Measurements from ENCODE around the gene SORD.
"Not testable (repeated sequence)": the region's sequence is repeated elsewhere in the genome, so short reads cannot be mapped to it uniquely, and the experiment has no call there.

Gene SORD

DNA sequence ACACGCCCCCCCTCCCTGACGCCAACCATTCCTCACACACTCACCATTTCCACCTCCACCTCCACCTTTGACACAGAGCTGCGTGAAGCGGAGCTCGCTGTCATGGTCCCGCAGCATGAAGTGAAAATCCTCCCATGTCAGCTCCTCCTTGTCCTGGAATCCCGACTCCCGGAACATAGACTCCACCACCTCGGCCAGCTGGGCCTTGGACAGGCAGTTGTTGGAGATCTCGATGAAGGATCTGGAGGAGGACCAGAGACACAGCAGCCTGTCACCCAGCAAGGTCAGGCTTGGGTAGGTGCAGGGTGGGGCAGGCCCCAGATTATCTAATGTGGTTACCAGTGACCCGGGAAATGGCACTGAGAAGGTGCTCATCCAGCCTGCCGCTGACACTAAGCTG is 78.8 kb downstream of the SORD start:
- no peaks in the 10 kb centered on the region for H3K36me3 ChIP-seq (ENCODE audit: control insufficient read depth, insufficient read depth, low read length)
- peaks cover 7% of the 10 kb centered on the region for H3K27me3 ChIP-seq (ENCODE audit: control insufficient read depth, insufficient read depth, low read length)
- no peaks in the 10 kb centered on the region for H3K9me3 ChIP-seq (ENCODE audit: control insufficient read depth, insufficient read depth, low read depth, low read length)
- no peak overlapping the region for H3K4me3 ChIP-seq (ENCODE audit: low read depth, low read length)
- H3K27ac ChIP-seq (ENCODE audit: low read depth, low read length) = no peak overlapping the region
- peaks cover 19% of the 10 kb centered on the region for H3K4me1 ChIP-seq (ENCODE audit: control insufficient read depth, insufficient read depth, low read length)
- H3K9ac ChIP-seq (ENCODE audit: low read length) = no peak overlapping the region

DNA sequence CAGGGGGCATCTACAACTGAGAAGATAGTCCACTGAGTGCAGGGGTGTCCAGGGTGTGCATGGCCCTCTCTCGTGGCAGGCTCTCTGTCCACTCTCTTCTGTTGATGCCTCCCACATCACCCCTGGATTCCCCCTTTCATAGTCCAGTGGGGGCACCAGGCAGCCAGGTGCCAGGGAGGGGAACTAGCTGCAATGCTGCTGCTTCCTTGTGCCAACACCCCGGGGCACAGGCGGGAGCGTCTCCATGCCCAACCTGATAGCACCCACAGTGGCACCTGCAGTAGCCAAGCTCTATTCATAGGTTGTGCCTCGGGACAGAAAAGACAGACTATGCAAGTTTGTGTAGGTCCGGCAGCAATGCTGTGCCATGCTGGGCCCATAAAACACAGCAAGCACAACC is 79.2 kb downstream of the SORD start:
- H3K9me3 ChIP-seq (ENCODE audit: control insufficient read depth, insufficient read depth, low read depth, low read length) = no peaks in the 10 kb centered on the region
- no peak overlapping the region for H3K27ac ChIP-seq (ENCODE audit: low read depth, low read length)
- peaks cover 20% of the 10 kb centered on the region for H3K4me1 ChIP-seq (ENCODE audit: control insufficient read depth, insufficient read depth, low read length)
- no peak overlapping the region for H3K4me3 ChIP-seq (ENCODE audit: low read depth, low read length)
- H3K27me3 ChIP-seq (ENCODE audit: control insufficient read depth, insufficient read depth, low read length) = peaks cover 12% of the 10 kb centered on the region
- no peaks in the 10 kb centered on the region for H3K36me3 ChIP-seq (ENCODE audit: control insufficient read depth, insufficient read depth, low read length)
- no peak overlapping the region for H3K9ac ChIP-seq (ENCODE audit: low read length)

DNA sequence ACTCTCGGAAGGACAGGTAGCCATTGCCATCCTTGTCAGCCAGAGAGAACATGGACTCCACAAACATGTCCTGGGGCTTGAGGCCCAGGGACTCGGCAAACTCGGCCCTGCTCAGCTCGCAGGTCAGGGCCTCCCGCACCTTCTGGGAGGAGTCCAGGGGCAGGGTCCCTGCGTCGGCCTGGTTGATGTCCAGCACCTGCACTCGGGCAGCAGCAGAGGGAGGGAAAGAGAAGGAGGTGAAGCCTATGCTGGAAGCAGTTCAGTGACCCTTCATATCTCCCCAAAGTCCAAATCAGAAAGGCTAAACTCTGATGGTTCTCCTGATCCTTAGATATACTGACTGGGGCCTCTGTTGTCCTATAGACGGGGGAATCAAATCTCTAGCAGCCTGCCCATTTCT is 81.2 kb downstream of the SORD start:
- not testable (repeated sequence) for H3K27ac ChIP-seq (ENCODE audit: low read depth, low read length); H3K9me3 ChIP-seq (ENCODE audit: control insufficient read depth, insufficient read depth, low read depth, low read length); H3K4me3 ChIP-seq (ENCODE audit: low read depth, low read length); H3K9ac ChIP-seq (ENCODE audit: low read length); H3K36me3 ChIP-seq (ENCODE audit: control insufficient read depth, insufficient read depth, low read length)
- Histone ChIP-seq H3K4me1 (ENCODE audit: control insufficient read depth, insufficient read depth, low read length) (peaks cover 20% of the 10 kb centered on the region), H3K27me3 (ENCODE audit: control insufficient read depth, insufficient read depth, low read length) (peaks cover 26% of the 10 kb centered on the region)

DNA sequence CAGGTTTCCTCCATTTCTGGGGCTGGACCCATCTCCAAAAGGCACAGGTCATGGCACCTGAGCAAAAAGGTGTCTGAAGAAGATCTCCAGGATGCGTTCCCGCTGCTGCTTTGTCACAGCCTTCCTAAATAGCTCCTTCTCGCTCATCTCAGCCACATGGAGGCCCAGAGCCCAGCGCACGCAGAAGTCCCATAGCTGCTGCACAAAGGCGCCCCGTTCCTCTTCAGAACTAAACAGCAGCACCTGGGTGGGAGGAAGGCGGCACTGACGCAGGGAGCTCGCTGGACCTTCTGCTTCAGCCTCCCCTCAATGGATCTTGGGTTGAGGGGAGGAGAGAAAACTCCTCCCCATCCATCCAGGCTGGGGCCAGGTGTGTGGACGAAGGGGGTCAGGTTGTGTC is 82.6 kb downstream of the SORD start:
- peaks cover 40% of the 10 kb centered on the region for H3K27me3 ChIP-seq (ENCODE audit: control insufficient read depth, insufficient read depth, low read length)
- peaks cover 16% of the 10 kb centered on the region for H3K4me1 ChIP-seq (ENCODE audit: control insufficient read depth, insufficient read depth, low read length)
- H3K9ac ChIP-seq (ENCODE audit: low read length) = no peak overlapping the region
- H3K27ac ChIP-seq (ENCODE audit: low read depth, low read length) = no peak overlapping the region
- no peaks in the 10 kb centered on the region for H3K9me3 ChIP-seq (ENCODE audit: control insufficient read depth, insufficient read depth, low read depth, low read length)
- no peaks in the 10 kb centered on the region for H3K36me3 ChIP-seq (ENCODE audit: control insufficient read depth, insufficient read depth, low read length)
- H3K4me3 ChIP-seq (ENCODE audit: low read depth, low read length) = no peak overlapping the region

DNA sequence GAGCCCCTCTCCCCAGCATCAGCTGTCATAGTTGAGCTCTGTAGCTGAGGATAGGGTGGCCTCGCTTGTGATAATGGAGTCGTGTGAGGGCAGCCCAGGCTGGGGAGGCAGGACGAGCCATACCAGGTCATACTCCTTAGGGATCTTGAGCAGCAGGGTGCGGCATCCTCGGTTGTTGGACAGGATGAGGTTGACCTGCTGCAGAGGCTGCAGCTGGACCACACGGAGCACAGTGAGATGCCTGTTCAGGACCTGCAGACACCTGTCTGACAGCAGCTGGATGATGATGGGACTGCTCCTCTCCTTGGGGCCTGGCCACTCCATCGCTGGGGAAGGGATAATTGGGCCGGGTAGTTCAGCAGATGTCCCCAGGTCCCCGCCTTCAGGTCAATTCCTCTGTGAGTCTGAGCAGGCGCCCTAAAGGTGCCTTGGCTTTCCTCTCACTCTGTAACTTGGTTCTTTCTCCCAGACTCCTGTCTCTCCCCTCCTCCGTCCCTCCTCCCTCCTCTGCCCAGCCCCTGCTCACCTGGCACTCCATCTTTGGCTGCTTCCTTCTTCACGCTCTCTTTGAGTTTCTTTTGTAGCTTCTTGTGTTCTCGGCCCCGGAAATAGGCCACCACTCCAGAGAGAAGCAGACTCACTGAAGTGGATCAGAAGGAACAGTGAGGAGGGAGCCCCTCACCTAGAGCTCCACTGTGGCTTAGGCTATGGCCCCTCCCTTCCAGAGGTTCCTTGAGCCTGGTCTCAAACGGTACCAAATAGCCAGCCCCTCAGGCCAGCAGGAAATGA is 83.2 kb downstream of the SORD start:
- no peaks in the 10 kb centered on the region for H3K36me3 ChIP-seq (ENCODE audit: control insufficient read depth, insufficient read depth, low read length)
- peaks cover 10% of the 10 kb centered on the region for H3K4me1 ChIP-seq (ENCODE audit: control insufficient read depth, insufficient read depth, low read length)
- H3K9ac ChIP-seq (ENCODE audit: low read length) = no peak overlapping the region
- H3K4me3 ChIP-seq (ENCODE audit: low read depth, low read length) = no peak overlapping the region
- peaks cover 44% of the 10 kb centered on the region for H3K27me3 ChIP-seq (ENCODE audit: control insufficient read depth, insufficient read depth, low read length)
- no peaks in the 10 kb centered on the region for H3K9me3 ChIP-seq (ENCODE audit: control insufficient read depth, insufficient read depth, low read depth, low read length)
- no peak overlapping the region for H3K27ac ChIP-seq (ENCODE audit: low read depth, low read length)

DNA sequence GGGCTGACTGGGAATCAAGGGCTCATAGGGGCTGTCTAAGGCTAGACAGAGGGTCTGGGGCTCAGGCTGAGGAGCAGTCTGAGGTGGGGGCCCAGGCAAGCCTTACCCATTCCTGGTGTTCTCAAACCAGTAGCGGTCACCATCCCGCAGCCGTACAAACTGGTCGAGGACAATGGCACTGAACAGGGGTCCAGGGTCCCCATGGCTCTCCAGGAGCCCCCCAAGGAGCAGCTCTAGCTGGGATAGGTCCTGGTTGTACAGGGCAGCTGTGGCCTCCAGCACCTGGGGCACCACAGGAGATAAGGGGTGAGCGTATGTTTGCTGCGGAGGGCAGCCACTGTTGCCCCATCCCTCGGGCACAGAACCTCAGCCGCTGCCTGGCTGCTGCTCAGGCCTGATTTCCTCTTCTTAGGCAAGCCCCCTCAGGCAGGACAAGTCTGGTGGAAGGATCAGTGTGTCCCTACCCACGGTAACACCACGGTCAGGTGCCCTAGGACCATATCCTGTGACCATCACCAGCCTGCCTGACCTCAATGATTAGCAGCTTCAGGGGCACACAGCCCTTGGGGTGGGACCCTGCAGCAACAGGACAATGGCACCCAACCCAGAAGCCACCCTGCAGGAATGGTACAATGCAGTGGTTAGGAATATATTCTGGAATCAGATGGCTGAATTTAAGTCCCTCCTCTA is 85.1 kb downstream of the SORD start:
- Histone ChIP-seq H3K27ac (ENCODE audit: low read depth, low read length) (no peak overlapping the region), H3K4me1 (ENCODE audit: control insufficient read depth, insufficient read depth, low read length) (peaks cover 11% of the 10 kb centered on the region), H3K36me3 (ENCODE audit: control insufficient read depth, insufficient read depth, low read length) (no peaks in the 10 kb centered on the region)

DNA sequence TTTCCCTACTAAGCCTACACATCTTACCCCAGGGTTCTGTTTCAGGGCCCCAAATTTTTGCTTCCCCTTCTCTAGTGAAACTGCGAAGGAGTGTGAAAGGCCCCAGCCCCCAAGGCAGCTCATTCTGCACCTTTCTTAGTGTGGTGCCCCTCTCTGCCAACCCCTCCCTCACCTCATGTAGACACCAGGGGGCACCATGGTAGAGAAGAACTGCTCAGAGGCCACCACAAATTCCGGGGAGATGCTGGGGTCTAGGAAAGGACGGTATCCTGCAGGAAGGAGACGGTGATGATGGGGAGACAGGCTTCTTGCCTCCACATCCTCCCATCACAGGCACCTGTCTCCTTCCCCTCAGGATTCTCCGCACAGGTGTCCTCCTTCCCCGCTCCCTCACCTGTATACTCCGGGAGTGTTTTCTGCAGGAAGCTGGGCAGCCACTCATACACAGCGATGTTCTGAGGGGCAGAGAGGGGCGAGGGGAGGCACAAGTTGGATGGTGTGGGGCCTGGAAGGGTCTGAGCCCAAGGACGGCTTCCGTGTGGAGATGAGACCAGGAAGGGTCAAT is 87.3 kb downstream of the SORD start:
- no peak overlapping the region for H3K27ac ChIP-seq (ENCODE audit: low read depth, low read length)
- H3K36me3 ChIP-seq (ENCODE audit: control insufficient read depth, insufficient read depth, low read length) = no peaks in the 10 kb centered on the region
- no peak overlapping the region for H3K9ac ChIP-seq (ENCODE audit: low read length)
- no peak overlapping the region for H3K4me3 ChIP-seq (ENCODE audit: low read depth, low read length)
- no peaks in the 10 kb centered on the region for H3K9me3 ChIP-seq (ENCODE audit: control insufficient read depth, insufficient read depth, low read depth, low read length)
- H3K27me3 ChIP-seq (ENCODE audit: control insufficient read depth, insufficient read depth, low read length) = peaks cover 86% of the 10 kb centered on the region
- peaks cover 26% of the 10 kb centered on the region for H3K4me1 ChIP-seq (ENCODE audit: control insufficient read depth, insufficient read depth, low read length)

More for the DNA sequence above, 85.1 kb downstream of the SORD start:
- H3K9me3 ChIP-seq (ENCODE audit: control insufficient read depth, insufficient read depth, low read depth, low read length) = no peaks in the 10 kb centered on the region
- H3K27me3 ChIP-seq (ENCODE audit: control insufficient read depth, insufficient read depth, low read length) = peaks cover 63% of the 10 kb centered on the region
- no peak overlapping the region for H3K9ac ChIP-seq (ENCODE audit: low read length)
- H3K4me3 ChIP-seq (ENCODE audit: low read depth, low read length) = no peak overlapping the region

DNA sequence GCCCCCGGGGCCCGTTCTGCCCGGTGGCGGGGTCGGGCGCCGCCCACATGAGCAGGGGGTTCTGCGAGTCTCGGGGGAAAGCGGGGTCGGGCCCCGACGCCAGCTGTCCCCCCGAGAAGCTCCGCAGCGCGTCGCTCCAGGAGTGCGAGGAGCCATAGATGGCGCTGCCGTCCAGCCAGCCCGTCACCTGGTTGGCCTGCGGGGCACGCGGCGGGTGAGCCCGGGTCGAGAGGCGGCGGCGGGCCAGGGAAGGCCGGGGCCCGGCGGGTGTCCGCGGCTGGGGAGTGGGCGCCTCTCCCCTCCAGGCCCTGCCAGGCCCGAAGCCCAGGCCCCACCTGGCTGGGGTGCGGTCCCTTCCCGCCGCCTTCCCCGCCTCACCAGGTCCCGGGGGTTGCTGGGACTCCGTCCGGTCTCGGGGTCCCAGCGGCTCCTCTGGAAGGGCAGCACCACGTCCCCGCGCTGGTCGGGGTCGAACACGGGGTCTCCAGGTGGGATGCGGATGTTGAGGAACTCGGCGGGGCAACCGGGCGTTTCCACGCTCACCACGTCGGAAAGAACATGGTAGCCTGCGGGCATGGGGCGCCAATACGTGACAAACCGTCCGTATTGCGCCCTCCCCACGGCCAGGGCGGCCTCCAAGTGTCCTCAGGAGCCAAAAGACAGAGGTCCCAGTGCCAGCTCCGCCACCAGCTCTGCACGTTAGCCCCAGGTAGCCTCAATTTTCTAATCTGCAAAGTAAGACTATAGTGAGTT is 88.6 kb downstream of the SORD start:
- Histone ChIP-seq H3K4me3 (ENCODE audit: low read depth, low read length) (peak overlapping the region; percentile 54), H3K36me3 (ENCODE audit: control insufficient read depth, insufficient read depth, low read length) (no peaks in the 10 kb centered on the region), H3K27ac (ENCODE audit: low read depth, low read length) (no peak overlapping the region), H3K27me3 (ENCODE audit: control insufficient read depth, insufficient read depth, low read length) (peaks cover 93% of the 10 kb centered on the region), H3K9me3 (ENCODE audit: control insufficient read depth, insufficient read depth, low read depth, low read length) (no peaks in the 10 kb centered on the region), H3K9ac (ENCODE audit: low read length) (no peak overlapping the region), H3K4me1 (ENCODE audit: control insufficient read depth, insufficient read depth, low read length) (peaks cover 27% of the 10 kb centered on the region)

DNA sequence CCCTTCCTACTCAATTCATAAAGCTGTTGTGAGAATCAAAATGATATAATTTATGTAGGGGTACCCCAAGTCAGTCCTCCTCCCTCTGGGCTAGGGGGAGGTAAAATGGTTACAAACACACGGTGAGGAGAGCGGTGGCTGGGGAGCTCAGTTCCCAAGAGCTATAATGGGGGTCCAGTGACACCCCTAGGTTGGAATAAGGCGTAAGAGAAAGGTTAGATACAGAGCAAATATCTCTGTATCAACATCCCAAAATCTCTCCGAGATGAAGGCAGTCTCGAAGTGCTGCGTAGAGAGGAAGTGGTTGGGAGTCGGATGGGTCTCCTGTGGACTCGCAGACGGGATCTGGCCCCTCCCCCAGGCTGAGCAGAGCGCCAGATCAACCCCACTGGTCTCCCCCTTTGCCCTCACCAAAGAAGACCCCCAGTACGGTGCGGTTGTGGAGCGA is 89.2 kb downstream of the SORD start:
- Histone ChIP-seq H3K9me3 (ENCODE audit: control insufficient read depth, insufficient read depth, low read depth, low read length) (no peaks in the 10 kb centered on the region), H3K4me3 (ENCODE audit: low read depth, low read length) (peak overlapping the region; percentile 54), H3K27ac (ENCODE audit: low read depth, low read length) (no peak overlapping the region), H3K36me3 (ENCODE audit: control insufficient read depth, insufficient read depth, low read length) (no peaks in the 10 kb centered on the region), H3K4me1 (ENCODE audit: control insufficient read depth, insufficient read depth, low read length) (peaks cover 27% of the 10 kb centered on the region), H3K27me3 (ENCODE audit: control insufficient read depth, insufficient read depth, low read length) (peaks cover 93% of the 10 kb centered on the region), H3K9ac (ENCODE audit: low read length) (no peak overlapping the region)

DNA sequence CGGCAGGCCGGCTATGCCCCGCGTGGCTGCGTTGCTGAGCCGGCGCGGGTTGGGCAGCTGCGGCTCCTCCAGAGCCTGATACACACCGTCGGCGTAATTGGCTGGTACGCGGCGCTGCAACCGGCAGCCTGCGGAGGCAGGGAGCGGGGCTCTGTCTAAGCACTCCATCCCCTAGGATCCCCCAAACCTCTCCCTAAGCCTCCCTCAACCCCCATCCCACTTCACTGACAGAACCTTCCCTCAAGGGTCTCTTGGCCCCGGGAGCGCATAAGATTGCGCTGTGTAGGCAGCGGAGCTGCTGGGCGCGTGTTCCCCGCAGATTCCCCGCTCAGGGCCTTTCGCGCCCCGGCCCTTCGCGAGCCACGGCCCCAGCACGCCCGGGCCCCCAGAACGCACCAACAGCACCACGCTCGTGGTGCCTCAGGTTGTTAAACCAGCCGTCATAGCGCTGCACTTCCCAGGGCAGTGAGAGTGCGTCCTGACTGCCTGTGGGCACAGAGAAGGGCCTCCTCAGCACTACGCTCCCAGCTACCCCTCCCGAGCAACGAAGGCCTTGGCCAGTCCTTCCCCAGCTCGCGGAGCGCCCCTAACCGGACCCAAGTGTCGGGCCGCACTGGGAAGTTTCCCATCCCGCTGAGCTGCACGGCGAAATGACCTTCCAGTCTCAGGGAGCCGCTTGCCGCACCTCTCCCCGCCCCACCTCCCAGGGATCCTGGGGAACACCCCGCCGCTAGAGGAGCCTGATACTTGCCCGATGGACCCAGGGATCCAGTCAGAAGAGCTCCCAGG is 89.8 kb downstream of the SORD start:
- H3K4me1 ChIP-seq (ENCODE audit: control insufficient read depth, insufficient read depth, low read length) = peaks cover 29% of the 10 kb centered on the region
- H3K36me3 ChIP-seq (ENCODE audit: control insufficient read depth, insufficient read depth, low read length) = no peaks in the 10 kb centered on the region
- H3K27ac ChIP-seq (ENCODE audit: low read depth, low read length) = no peak overlapping the region
- no peaks in the 10 kb centered on the region for H3K9me3 ChIP-seq (ENCODE audit: control insufficient read depth, insufficient read depth, low read depth, low read length)
- H3K4me3 ChIP-seq (ENCODE audit: low read depth, low read length) = peak overlapping the region; percentile 54
- peaks cover 98% of the 10 kb centered on the region for H3K27me3 ChIP-seq (ENCODE audit: control insufficient read depth, insufficient read depth, low read length)
- no peak overlapping the region for H3K9ac ChIP-seq (ENCODE audit: low read length)

All from HUES6 (cell line).